Placental epithelial cell (primary cell): ENCODE results near the gene SCP2D1. TPM values are rescaled to one million over a fixed set of nuclear protein-coding genes. Genes with fewer than 3 reads are reported as not detected.

Source experiments
- total RNA-seq: library from RNA; depleted of rRNA; stranded (reverse); fragments of >200 nt; gene quantifications from 2 replicates; pipeline ENCODE4 v1.2.3, GENCODE V29; 2012

SCP2D1 gene
- not detected in 2 replicates for total RNA-seq

GRCh38 chr20:18813483-18813882, at the start of gene SCP2D1:
Gene SCP2D1, plus strand, starts transcription at chr20:18813783. Its CDS starts 33 bp downstream, at chr20:18813816.

Other genes starting within 250 kb of the SCP2D1 start
- 57.6 and 66.7 TPM in 2 replicates for gene SMIM26, start 246.4 kb upstream of the SCP2D1 start, total RNA-seq
- 21.6 and 51.5 TPM in 2 replicates for gene DTD1, start 225.7 kb upstream of the SCP2D1 start, total RNA-seq